Natural killer cell treated with Interleukin-12 subunit alpha and Interleukin-12 subunit beta and Interleukin-15 and Interleukin-18, amount 100 ng/mL, for 72 hours (primary cell): Measurements from ENCODE around the gene NUP153. TPM values are rescaled to one million over a fixed set of nuclear protein-coding genes. Genes with fewer than 3 reads are reported as not detected.
A peak's percentile ranks its signal among the peaks of the same experiment; 100 is the strongest.
"Not testable (repeated sequence)": the region's sequence is repeated elsewhere in the genome, so short reads cannot be mapped to it uniquely, and the experiment has no call there.

ENCODE experiments used
- ATAC-seq, 2 donors: fragments of 150-1000 bp; cut with Tn5 transposase in 1 of 2; sonication (Bioruptor Pico), chemical (Tn5 transposase) in 1 of 2; 2 replicates each; pipeline ENCODE4 v1.10.0; 2021
- DNase-seq: peaks from one replicate; pipeline ENCODE4 v3.0.0; 2022; ENCODE audit warnings: low spot score
- H3K27ac Mint-ChIP-seq, 2 donors: 1 replicate in 1 of 2; 2 replicates in 1 of 2; pipeline ENCODE4 v1.8.0; 2022; ENCODE audit warnings: mixed read lengths in 2 of 2, mild to moderate bottlenecking in 1 of 2, moderate library complexity in 1 of 2
- H3K27me3 Mint-ChIP-seq, 2 donors: 1 replicate in 1 of 2; 2 replicates in 1 of 2; pipeline ENCODE4 v1.8.0; 2022; ENCODE audit warnings: mixed read lengths in 2 of 2
- H3K36me3 Mint-ChIP-seq: one replicate; pipeline ENCODE4 v1.8.0; 2022; ENCODE audit warnings: mixed read lengths
- H3K4me1 Mint-ChIP-seq, 2 donors: 1 replicate in 1 of 2; 2 replicates in 1 of 2; pipeline ENCODE4 v1.8.0; 2022; ENCODE audit warnings: low read depth in 2 of 2, mixed read lengths in 2 of 2, mild to moderate bottlenecking in 1 of 2
- H3K4me3 Mint-ChIP-seq: one replicate; pipeline ENCODE4 v1.8.0; 2022; ENCODE audit warnings: mixed read lengths
- H3K9me3 Mint-ChIP-seq: 2 replicates; pipeline ENCODE4 v1.8.0; 2022; ENCODE audit warnings: mixed read lengths
- total RNA-seq, 2 donors: library from RNA; stranded (reverse); gene quantifications; one replicate each; pipeline ENCODE4 v1.2.3, GENCODE V29; 2022

The NUP153 gene
- total RNA-seq, 2 donors from 2014 or later: 76.6 to 117 TPM

GRCh38 chr6:17725083-17725482, 18.4 kb upstream of the NUP153 start:
- Mint-ChIP-seq H3K4me3 (no peak overlapping the region), H3K27me3 (no peaks in the 10 kb centered on the region), H3K4me1 (no peaks in the 10 kb centered on the region), H3K36me3 (no peaks in the 10 kb centered on the region), H3K27ac (no peak overlapping the region), H3K9me3 (no peaks in the 10 kb centered on the region)
- DNase-seq (no peak), ATAC-seq (no peak)

- H3K36me3 Mint-ChIP-seq: no peaks in the 10 kb centered on the region
- H3K4me3 Mint-ChIP-seq: no peak overlapping the region
- no peaks in the 10 kb centered on the region for H3K27me3 Mint-ChIP-seq
- H3K27ac Mint-ChIP-seq: no peak overlapping the region
- H3K9me3 Mint-ChIP-seq: no peaks in the 10 kb centered on the region
- no peaks in the 10 kb centered on the region for H3K4me1 Mint-ChIP-seq
- no peak for DNase-seq
- ATAC-seq: no peak
Measured at GRCh38 chr6:17724341-17724740, 17.6 kb upstream of the NUP153 start.

DNA sequence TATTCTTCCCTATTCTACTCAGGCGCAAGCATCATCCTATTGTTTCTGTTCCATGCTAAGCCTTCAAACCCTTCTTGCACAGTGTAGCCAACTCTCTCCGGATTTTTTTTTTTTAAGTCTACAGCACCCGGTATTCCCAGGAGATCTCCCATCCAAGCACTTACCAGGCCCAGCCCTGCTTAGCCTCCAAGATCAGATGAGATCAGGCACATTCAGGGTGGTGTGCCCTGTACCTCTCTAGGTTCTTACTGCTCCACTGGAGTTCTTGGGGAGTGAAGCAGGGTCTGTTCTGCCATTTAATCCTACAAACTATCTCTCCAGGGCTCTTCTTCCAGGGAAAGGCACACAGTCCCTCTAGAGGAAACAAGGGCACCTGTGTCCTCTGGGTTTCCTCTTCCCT, 14.9 kb upstream of the NUP153 start:
- no peaks in the 10 kb centered on the region for H3K4me1 Mint-ChIP-seq
- H3K27ac Mint-ChIP-seq: no peak overlapping the region
- H3K9me3 Mint-ChIP-seq: no peaks in the 10 kb centered on the region
- H3K4me3 Mint-ChIP-seq: no peak overlapping the region
- DNase-seq (no peak), ATAC-seq (no peak)
- H3K36me3 Mint-ChIP-seq: no peaks in the 10 kb centered on the region
- no peaks in the 10 kb centered on the region for H3K27me3 Mint-ChIP-seq

DNA sequence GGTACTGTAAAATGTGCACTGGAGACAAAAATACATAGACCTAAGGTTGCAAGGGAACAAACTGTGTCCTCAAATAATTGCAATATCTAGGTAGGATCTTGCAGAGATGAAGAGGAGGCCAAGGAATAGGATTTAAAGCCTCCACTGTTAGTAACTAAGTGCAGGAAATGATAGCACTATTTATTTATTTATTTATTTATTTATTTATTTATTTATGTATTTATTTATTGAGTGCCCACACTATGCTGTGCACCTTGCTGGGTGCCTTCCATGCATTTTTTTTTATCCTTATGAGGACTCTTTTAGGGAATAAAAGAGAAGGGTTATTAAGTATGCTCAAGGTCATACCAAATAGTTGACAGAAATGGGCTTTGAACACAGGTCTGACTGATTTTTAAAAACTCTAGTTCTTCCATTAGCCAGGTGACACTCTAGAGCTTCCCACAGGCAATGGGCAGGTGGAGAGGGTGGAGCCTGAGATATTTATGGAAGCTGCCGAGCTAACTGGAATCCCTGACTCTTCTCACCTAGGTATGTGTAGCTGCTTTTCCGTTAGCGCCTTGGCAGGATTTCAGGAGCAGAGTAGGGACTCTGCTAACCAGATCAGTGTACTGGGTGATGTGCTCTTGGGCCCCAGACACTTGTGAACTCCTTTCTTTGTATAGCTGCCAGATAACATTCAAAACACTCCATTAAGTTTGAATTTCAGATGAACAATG, 12.8 kb upstream of the NUP153 start:
- no peak overlapping the region for H3K27ac Mint-ChIP-seq
- no peak for ATAC-seq
- DNase-seq: no peak
- H3K27me3 Mint-ChIP-seq: no peaks in the 10 kb centered on the region
- peaks cover 9 to 12% of the 10 kb centered on the region in 2 donors for H3K4me1 Mint-ChIP-seq
- peaks cover 6% of the 10 kb centered on the region for H3K36me3 Mint-ChIP-seq
- no peak overlapping the region for H3K4me3 Mint-ChIP-seq
- H3K9me3 Mint-ChIP-seq: no peaks in the 10 kb centered on the region

DNA sequence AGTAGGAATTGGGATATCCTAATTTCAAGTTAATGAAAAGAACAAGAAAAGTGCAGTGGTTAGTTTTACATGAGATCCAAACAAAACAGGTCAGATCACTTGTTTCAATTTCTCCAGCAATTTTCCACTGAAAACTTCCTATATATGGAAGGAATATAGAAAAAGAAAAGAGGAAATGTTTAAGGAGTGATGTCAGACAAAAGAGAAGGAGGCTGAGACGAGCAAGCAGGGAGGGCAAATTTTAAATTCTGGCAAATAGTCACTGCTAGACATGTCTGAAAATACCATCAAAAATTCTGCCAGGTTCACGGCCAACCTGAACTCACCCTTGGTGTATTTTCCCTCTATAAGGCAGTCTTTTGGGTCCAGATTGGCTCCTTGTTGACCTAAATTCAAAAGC, 9.5 kb upstream of the NUP153 start:
- ATAC-seq: no peak
- no peak for DNase-seq
- no peak overlapping the region for H3K4me3 Mint-ChIP-seq
- H3K27ac Mint-ChIP-seq: peak overlapping the region in 1 of 2 donors; percentile 13
- H3K9me3 Mint-ChIP-seq: no peaks in the 10 kb centered on the region
- H3K4me1 Mint-ChIP-seq: peaks cover 12 to 18% of the 10 kb centered on the region in 2 donors
- no peaks in the 10 kb centered on the region for H3K27me3 Mint-ChIP-seq
- peaks cover 6% of the 10 kb centered on the region for H3K36me3 Mint-ChIP-seq

DNA sequence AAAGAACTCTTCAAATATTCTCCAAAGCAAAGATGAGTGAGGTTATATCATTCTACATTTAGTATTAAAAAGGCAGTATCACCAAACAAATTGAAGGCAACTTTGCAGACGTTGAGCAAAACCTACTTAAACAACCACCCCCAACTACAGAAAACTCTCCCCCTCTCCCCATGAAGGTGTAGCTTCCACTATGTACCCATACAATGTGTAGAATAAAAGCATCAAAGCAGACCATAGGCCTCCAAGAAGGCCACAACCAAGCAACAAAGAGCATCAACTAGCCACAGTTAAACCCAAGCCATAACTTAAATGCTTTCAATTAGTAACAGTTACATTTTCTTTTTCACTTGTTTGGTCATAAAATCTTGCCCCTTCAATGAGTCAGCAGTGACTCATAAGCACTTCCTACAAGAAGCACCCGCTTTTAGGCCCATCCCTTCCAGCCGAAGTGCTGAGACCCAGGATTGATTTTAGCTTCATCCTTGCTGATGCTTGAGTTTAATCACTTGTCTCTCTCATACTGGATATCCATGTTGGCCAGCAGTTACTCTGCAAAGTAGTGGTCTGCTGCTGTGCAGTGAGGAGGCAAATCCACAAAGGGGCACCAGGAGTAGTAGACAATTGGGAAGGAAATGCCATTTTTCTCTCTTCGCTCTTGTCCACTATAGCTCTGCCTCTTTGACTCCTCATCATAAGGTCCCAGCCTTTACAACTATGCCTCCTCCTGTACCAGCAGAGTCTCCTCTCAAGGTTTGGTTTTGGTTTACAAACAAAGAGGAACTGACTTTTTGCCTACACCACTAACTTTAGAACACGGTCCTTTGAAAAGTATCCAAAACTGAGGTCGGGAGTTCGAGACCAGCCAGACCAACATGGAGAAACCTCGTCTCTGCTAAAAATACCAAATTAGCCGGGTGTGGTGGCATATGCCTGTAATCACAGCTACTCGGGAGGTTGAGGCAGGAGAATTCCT, 8.4 kb upstream of the NUP153 start:
- DNase-seq (peak; percentile 76), ATAC-seq (peak; percentile 96 to 97)
- Mint-ChIP-seq H3K27me3 (no peaks in the 10 kb centered on the region), H3K36me3 (peaks cover 6% of the 10 kb centered on the region), H3K27ac (peak overlapping the region; percentile 90 to 91), H3K4me3 (peak overlapping the region; percentile 86), H3K4me1 (peaks cover 12 to 18% of the 10 kb centered on the region in 2 donors), H3K9me3 (no peaks in the 10 kb centered on the region)

DNA sequence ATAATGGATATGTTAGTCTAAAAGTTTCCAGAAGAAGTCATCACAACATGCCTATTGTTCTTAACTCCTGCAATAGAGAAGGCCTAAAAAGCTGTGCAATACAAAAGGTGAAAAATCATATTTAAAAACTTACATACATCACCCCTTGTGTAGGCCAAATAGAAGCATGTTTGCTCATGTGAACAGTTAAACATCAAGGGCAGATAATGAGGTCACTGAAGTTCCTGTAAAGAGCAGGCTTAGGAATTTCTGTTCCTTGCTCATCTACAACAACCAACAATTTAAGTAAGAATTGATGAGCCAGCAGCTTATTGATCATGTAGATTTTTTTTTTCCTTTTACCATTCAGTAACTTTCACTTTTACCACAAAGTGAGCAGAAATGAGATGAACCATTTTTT, 7.5 kb upstream of the NUP153 start:
- H3K4me1 Mint-ChIP-seq: peaks cover 12 to 19% of the 10 kb centered on the region in 2 donors
- no peaks in the 10 kb centered on the region for H3K9me3 Mint-ChIP-seq
- no peak for DNase-seq
- H3K4me3 Mint-ChIP-seq: peak overlapping the region; percentile 86
- H3K36me3 Mint-ChIP-seq: peaks cover 7% of the 10 kb centered on the region
- no peak for ATAC-seq
- peak overlapping the region; percentile 90 to 91 for H3K27ac Mint-ChIP-seq
- H3K27me3 Mint-ChIP-seq: no peaks in the 10 kb centered on the region

DNA sequence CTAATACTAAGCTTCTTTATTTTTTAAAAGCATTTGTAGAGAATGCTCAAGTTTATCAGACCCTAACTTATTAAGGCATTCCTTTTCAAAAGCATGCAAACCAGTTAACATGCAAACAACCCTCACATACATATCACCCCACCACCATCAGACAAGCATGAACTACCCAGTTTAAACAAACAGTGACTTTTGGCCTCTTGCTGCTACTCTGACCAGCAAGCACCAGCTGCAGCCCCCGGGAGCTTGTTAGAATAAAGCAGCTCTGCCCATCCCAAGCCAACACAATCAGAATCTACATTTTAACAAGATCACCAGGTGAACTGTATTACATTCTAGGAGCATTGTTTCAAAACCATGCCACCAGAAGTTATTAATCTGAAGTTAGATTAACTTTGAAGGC, 5.9 kb upstream of the NUP153 start:
- H3K27me3 Mint-ChIP-seq: no peaks in the 10 kb centered on the region
- H3K36me3 Mint-ChIP-seq: peaks cover 13% of the 10 kb centered on the region
- DNase-seq: no peak
- no peak overlapping the region for H3K4me3 Mint-ChIP-seq
- peaks cover 17 to 23% of the 10 kb centered on the region in 2 donors for H3K4me1 Mint-ChIP-seq
- no peaks in the 10 kb centered on the region for H3K9me3 Mint-ChIP-seq
- peak overlapping the region in 1 of 2 donors; percentile 18 for H3K27ac Mint-ChIP-seq
- ATAC-seq: no peak

GRCh38 chr6:17710331-17710730, 3.6 kb upstream of the NUP153 start:
- no peak overlapping the region for H3K27ac Mint-ChIP-seq
- H3K4me3 Mint-ChIP-seq: no peak overlapping the region

GRCh38 chr6:17709476-17709875, 2.8 kb upstream of the NUP153 start:
- H3K9me3 Mint-ChIP-seq: no peaks in the 10 kb centered on the region
- no peak for DNase-seq
- ATAC-seq: no peak
- H3K27ac Mint-ChIP-seq: peak overlapping the region in 1 of 2 donors; percentile 6
- H3K4me1 Mint-ChIP-seq: peaks cover 19 to 22% of the 10 kb centered on the region in 2 donors
- H3K36me3 Mint-ChIP-seq: peaks cover 13% of the 10 kb centered on the region
- H3K4me3 Mint-ChIP-seq: no peak overlapping the region
- no peaks in the 10 kb centered on the region for H3K27me3 Mint-ChIP-seq

More at GRCh38 chr6:17710331-17710730, 3.6 kb upstream of the NUP153 start:
- Mint-ChIP-seq H3K36me3 (peaks cover 19% of the 10 kb centered on the region), H3K4me1 (peaks cover 27 to 28% of the 10 kb centered on the region in 2 donors), H3K9me3 (no peaks in the 10 kb centered on the region), H3K27me3 (no peaks in the 10 kb centered on the region)
- DNase-seq (no peak), ATAC-seq (no peak)

- not testable (repeated sequence) for H3K27ac Mint-ChIP-seq, ATAC-seq, H3K27me3 Mint-ChIP-seq, H3K9me3 Mint-ChIP-seq, DNase-seq, H3K4me3 Mint-ChIP-seq
- Mint-ChIP-seq H3K36me3 (peaks cover 13% of the 10 kb centered on the region), H3K4me1 (peaks cover 21 to 27% of the 10 kb centered on the region in 2 donors)
Measured at GRCh38 chr6:17708035-17708434, 1.3 kb upstream of the NUP153 start.

GRCh38 chr6:17707371-17707651, 586 bp upstream of the NUP153 start:
- peak overlapping the region; percentile 95 for H3K4me3 Mint-ChIP-seq
- peaks cover 13% of the 10 kb centered on the region for H3K36me3 Mint-ChIP-seq
- DNase-seq (no peak), ATAC-seq (no peak)
- H3K27ac Mint-ChIP-seq: peak overlapping the region; percentile 97 to 99
- peaks cover 23 to 33% of the 10 kb centered on the region in 2 donors for H3K4me1 Mint-ChIP-seq
- no peaks in the 10 kb centered on the region for H3K27me3 Mint-ChIP-seq
- H3K9me3 Mint-ChIP-seq: no peaks in the 10 kb centered on the region

- no peaks in the 10 kb centered on the region for H3K27me3 Mint-ChIP-seq
- ATAC-seq: peak; percentile 89
- no peaks in the 10 kb centered on the region for H3K9me3 Mint-ChIP-seq
- DNase-seq: peak; percentile 95
- peak overlapping the region; percentile 95 for H3K4me3 Mint-ChIP-seq
- H3K27ac Mint-ChIP-seq: peak overlapping the region; percentile 97 to 99
- H3K4me1 Mint-ChIP-seq: peaks cover 30 to 38% of the 10 kb centered on the region in 2 donors
- peaks cover 13% of the 10 kb centered on the region for H3K36me3 Mint-ChIP-seq
Measured at GRCh38 chr6:17705778-17706579, 746 bp downstream of the NUP153 start.
